Measurements from ENCODE around the gene CTXND1.

- no peak for TF ChIP-seq CTCF (IDR thresholded peaks at IDR 0.05)
- TF ChIP-seq POLR2A (IDR thresholded peaks at IDR 0.05): no peak
- no peak for TF ChIP-seq EP300 (IDR thresholded peaks at IDR 0.05)
Observed at GRCh38 chr15:80199366-80199765, 52.6 kb downstream of the CTXND1 start.
